Fibroblast of lung (primary cell): ENCODE results near the gene TFDP2. TPM values are rescaled to one million over a fixed set of nuclear protein-coding genes. Genes with fewer than 3 reads are reported as not detected.
A peak's percentile ranks its signal among the peaks of the same experiment; 100 is the strongest.

Experiments
- DNase-seq, 2 donors: peaks; one replicate each; pipeline versions ENCODE4 v3.0.0 to v3.0.0-alpha.2; 2010; ENCODE audit warnings: low read depth in 2 of 2
- H2AFZ ChIP-seq: 2 replicates; pipeline ENCODE4 v1.5.1; 2012; ENCODE audit warnings: low read length, control low read depth, inconsistent platforms
- H3K27ac ChIP-seq: 2 replicates; pipeline ENCODE4 v1.5.1; 2011; ENCODE audit warnings: low read length, control low read depth; ENCODE audit not compliant: insufficient read depth
- H3K27me3 ChIP-seq: 2 replicates; pipeline ENCODE4 v1.5.1; 2011; ENCODE audit warnings: mild to moderate bottlenecking, low read length; ENCODE audit not compliant: control insufficient read depth, insufficient read depth
- H3K36me3 ChIP-seq: 2 replicates; pipeline ENCODE4 v1.5.1; 2011; ENCODE audit warnings: low read length; ENCODE audit not compliant: control insufficient read depth, insufficient read depth
- H3K4me1 ChIP-seq: 2 replicates; pipeline ENCODE4 v1.5.1; 2011; ENCODE audit warnings: low read length; ENCODE audit not compliant: control insufficient read depth, insufficient read depth; ENCODE audit errors: extremely low read depth
- H3K4me2 ChIP-seq: 2 replicates; pipeline ENCODE4 v1.5.1; 2011; ENCODE audit warnings: low read length, control low read depth; ENCODE audit not compliant: insufficient read depth; ENCODE audit errors: extremely low read depth
- H3K4me3 ChIP-seq, 4 experiments: fragments of 200-600 bp in 1 of 4; sonication (generic) in 1 of 4; replicated peaks in 1 of 4; 2 replicates each; pipeline ENCODE4 v1.5.1; 2011 to 2016; ENCODE audit warnings: low read length in 4 of 4, low read depth in 3 of 4, mild to moderate bottlenecking in 3 of 4, control low read depth in 2 of 4, inconsistent platforms in 1 of 4, mixed read lengths in 1 of 4; ENCODE audit not compliant: insufficient read depth in 1 of 4; ENCODE audit errors: control extremely low read depth in 1 of 4
- H3K79me2 ChIP-seq: 2 replicates; pipeline ENCODE4 v1.5.1; 2012; ENCODE audit warnings: mild to moderate bottlenecking, low read length, inconsistent platforms; ENCODE audit not compliant: control insufficient read depth, insufficient read depth
- H3K9ac ChIP-seq: 2 replicates; pipeline ENCODE4 v1.5.1; 2011; ENCODE audit warnings: mild to moderate bottlenecking, low read length, control low read depth; ENCODE audit not compliant: insufficient read depth
- H3K9me3 ChIP-seq: 2 replicates; pipeline ENCODE4 v1.5.1; 2012; ENCODE audit warnings: low read depth, low read length; ENCODE audit not compliant: control insufficient read depth, insufficient read depth
- H4K20me1 ChIP-seq: 2 replicates; pipeline ENCODE4 v1.5.1; 2011; ENCODE audit warnings: low read length; ENCODE audit not compliant: control insufficient read depth, insufficient read depth; ENCODE audit errors: extremely low read depth
- CTCF ChIP-seq, 2 donors: IDR thresholded peaks in 1 of 2; conservative IDR thresholded peaks in 1 of 2; 1 replicate in 1 of 2; 2 replicates in 1 of 2; pipeline ENCODE4 v1.5.1; 2011 to 2012; ENCODE audit warnings: low read length in 2 of 2, control low read depth in 1 of 2, inconsistent platforms in 1 of 2, low read depth in 1 of 2, mild to moderate bottlenecking in 1 of 2
- EZH2 ChIP-seq: IDR thresholded peaks from 2 replicates; pipeline ENCODE4 v1.5.1; 2012; ENCODE audit warnings: low read length, control low read depth, mild to moderate bottlenecking; ENCODE audit errors: missing control alignments
- polyA plus RNA-seq, 2 donors: library from polyadenylated mRNA; depleted of rRNA in 1 of 2; stranded (reverse) in 1 of 2; unstranded in 1 of 2; fragments of >200 nt; gene quantifications; 2 replicates each; pipeline ENCODE4 v1.2.1, GENCODE V29; 2011 to 2012; ENCODE audit warnings: missing spikeins in 1 of 2
- total RNA-seq: library from RNA; depleted of rRNA; stranded (reverse); fragments of >200 nt; gene quantifications from 2 replicates; pipeline ENCODE4 v1.2.1, GENCODE V29; 2014

Gene TFDP2
- total and polyA plus RNA-seq, 2 donors (not counting 1 experiment from before 2014, with no cell fraction given) = 25.1 to 83.7 TPM

DNA sequence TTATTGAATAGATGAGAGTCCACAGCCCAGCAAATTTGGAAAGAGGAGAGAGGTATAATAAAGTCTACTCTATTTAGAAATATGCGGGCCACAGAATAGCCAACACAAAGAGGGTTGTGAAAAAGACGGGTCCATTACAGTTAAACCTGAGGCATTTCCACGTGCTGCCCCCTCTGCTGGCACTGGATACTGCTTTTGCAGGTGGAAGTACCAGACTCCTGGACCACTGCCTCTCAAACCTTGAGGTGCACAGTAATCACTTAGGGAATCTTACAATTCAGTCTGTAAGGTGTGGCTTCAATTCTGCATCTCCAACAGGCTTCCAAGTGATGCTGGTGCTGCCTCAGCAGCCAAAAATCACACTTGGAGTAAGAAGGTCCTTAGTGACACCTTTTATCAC is 3.0 kb upstream of the TFDP2 start:
- no peak for DNase-seq
- Histone ChIP-seq H3K79me2 (no peaks in the 10 kb centered on the region), H3K4me1 (no peaks in the 10 kb centered on the region), H3K36me3 (no peaks in the 10 kb centered on the region), H3K27me3 (no peaks in the 10 kb centered on the region), H3K4me2 (no peak overlapping the region), H3K27ac (no peak overlapping the region), H3K4me3 (no peak overlapping the region), H2AFZ (no peak overlapping the region), H4K20me1 (no peaks in the 10 kb centered on the region), H3K9me3 (no peaks in the 10 kb centered on the region), H3K9ac (no peak overlapping the region)
- TF ChIP-seq EZH2 = no peak
- TF ChIP-seq CTCF (conservative IDR thresholded peaks at IDR 0.05 in 1 of 2, IDR thresholded peaks at IDR 0.05 in 1 of 2; ENCODE audit: low read depth in 1 of 2, low read length in 2 of 2) = peak in 1 of 2 donors; percentile 5

GRCh38 chr3:142151828-142152227 is 2.5 kb upstream of the TFDP2 start:
- no peak for TF ChIP-seq EZH2
- no peak for TF ChIP-seq CTCF (conservative IDR thresholded peaks at IDR 0.05 in 1 of 2, IDR thresholded peaks at IDR 0.05 in 1 of 2; ENCODE audit: low read depth in 1 of 2, low read length in 2 of 2)
- Histone ChIP-seq H4K20me1 (no peaks in the 10 kb centered on the region), H3K4me3 (no peak overlapping the region), H2AFZ (no peak overlapping the region), H3K4me2 (no peak overlapping the region), H3K9ac (no peak overlapping the region), H3K79me2 (no peaks in the 10 kb centered on the region), H3K4me1 (no peaks in the 10 kb centered on the region), H3K27me3 (no peaks in the 10 kb centered on the region), H3K9me3 (no peaks in the 10 kb centered on the region), H3K27ac (no peak overlapping the region), H3K36me3 (no peaks in the 10 kb centered on the region)
- DNase-seq = no peak

GRCh38 chr3:142151240-142151639 is 1.9 kb upstream of the TFDP2 start:
- H3K4me1 ChIP-seq = no peaks in the 10 kb centered on the region
- H3K79me2 ChIP-seq = no peaks in the 10 kb centered on the region
- no peak overlapping the region for H3K4me3 ChIP-seq
- no peak overlapping the region for H3K4me2 ChIP-seq
- H4K20me1 ChIP-seq = no peaks in the 10 kb centered on the region
- no peak overlapping the region for H3K9ac ChIP-seq
- no peak overlapping the region for H2AFZ ChIP-seq
- no peaks in the 10 kb centered on the region for H3K27me3 ChIP-seq
- no peak for TF ChIP-seq EZH2
- no peak for TF ChIP-seq CTCF (conservative IDR thresholded peaks at IDR 0.05 in 1 of 2, IDR thresholded peaks at IDR 0.05 in 1 of 2; ENCODE audit: low read depth in 1 of 2, low read length in 2 of 2)
- H3K36me3 ChIP-seq = no peaks in the 10 kb centered on the region
- no peak overlapping the region for H3K27ac ChIP-seq
- no peak for DNase-seq
- no peaks in the 10 kb centered on the region for H3K9me3 ChIP-seq
